Peyer's patch (tissue), 4 donors: ENCODE results near the gene PRSS33.

Source experiments
- POLR2A ChIP-seq, 2 donors: fragments of 450-650 bp; IDR thresholded peaks; one replicate each; pipeline ENCODE4 v1.5.1; 2017; ENCODE audit warnings: antibody characterized with exemption in 2 of 2, mild to moderate bottlenecking in 2 of 2, moderate library complexity in 2 of 2
- TF ChIP-seq, protein P1 (sequence below), 6 experiments: fragments of 450-650 bp in 4 of 6; fragments of 200-600 bp in 2 of 6; sonication (generic) in 1 of 6; IDR thresholded peaks; one replicate each; pipeline ENCODE4 v1.5.1; 2017 to 2019; ENCODE audit warnings: antibody characterized with exemption in 6 of 6, mild to moderate bottlenecking in 3 of 6, moderate library complexity in 1 of 6

DNA sequence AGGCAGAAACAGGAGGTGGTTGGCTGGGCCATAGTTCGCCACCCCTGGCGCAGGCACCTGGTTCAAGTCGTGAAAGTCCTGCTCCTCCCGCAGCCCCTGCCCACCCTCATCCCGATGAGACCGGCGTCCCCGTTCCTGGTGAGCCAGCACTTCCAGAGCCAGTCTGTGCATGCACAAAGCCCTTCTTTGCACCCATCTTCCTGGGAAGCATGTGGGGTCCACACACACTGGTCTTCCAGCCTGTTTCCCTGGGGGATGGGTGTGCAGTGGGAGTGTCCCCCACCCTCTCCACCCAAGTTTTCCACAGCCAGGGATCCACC is 41.1 kb upstream of the PRSS33 start:
- TF ChIP-seq, protein P1, sequence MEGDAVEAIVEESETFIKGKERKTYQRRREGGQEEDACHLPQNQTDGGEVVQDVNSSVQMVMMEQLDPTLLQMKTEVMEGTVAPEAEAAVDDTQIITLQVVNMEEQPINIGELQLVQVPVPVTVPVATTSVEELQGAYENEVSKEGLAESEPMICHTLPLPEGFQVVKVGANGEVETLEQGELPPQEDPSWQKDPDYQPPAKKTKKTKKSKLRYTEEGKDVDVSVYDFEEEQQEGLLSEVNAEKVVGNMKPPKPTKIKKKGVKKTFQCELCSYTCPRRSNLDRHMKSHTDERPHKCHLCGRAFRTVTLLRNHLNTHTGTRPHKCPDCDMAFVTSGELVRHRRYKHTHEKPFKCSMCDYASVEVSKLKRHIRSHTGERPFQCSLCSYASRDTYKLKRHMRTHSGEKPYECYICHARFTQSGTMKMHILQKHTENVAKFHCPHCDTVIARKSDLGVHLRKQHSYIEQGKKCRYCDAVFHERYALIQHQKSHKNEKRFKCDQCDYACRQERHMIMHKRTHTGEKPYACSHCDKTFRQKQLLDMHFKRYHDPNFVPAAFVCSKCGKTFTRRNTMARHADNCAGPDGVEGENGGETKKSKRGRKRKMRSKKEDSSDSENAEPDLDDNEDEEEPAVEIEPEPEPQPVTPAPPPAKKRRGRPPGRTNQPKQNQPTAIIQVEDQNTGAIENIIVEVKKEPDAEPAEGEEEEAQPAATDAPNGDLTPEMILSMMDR (IDR thresholded peaks at IDR 0.05) = no peak
- no peak for TF ChIP-seq POLR2A (IDR thresholded peaks at IDR 0.05)
